ENCODE data around the gene LENG9.

DNA sequence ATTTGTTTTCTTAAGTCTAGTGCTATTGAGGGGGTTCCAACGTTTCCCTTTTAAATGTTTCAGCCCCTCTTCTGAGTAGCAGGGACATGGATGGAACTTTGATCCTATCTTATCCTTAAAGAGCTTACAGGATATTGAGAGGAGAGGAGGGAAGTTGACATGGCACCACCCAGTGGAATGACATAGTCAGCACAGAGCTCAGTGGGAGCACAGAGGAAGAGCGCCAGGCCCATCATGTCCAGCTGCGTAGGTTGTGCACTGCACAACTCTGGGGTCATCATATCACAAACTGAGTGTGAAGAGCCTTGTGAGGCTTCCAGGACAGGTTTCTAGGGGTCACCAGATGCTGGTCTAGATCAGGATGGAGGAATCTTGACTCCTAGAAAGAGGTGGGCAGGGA lies 14.1 kb upstream of the LENG9 start:
- no peak for TF ChIP-seq POLR2A (IDR thresholded peaks at IDR 0.05; ENCODE audit: low read depth)
- TF ChIP-seq, protein P1, sequence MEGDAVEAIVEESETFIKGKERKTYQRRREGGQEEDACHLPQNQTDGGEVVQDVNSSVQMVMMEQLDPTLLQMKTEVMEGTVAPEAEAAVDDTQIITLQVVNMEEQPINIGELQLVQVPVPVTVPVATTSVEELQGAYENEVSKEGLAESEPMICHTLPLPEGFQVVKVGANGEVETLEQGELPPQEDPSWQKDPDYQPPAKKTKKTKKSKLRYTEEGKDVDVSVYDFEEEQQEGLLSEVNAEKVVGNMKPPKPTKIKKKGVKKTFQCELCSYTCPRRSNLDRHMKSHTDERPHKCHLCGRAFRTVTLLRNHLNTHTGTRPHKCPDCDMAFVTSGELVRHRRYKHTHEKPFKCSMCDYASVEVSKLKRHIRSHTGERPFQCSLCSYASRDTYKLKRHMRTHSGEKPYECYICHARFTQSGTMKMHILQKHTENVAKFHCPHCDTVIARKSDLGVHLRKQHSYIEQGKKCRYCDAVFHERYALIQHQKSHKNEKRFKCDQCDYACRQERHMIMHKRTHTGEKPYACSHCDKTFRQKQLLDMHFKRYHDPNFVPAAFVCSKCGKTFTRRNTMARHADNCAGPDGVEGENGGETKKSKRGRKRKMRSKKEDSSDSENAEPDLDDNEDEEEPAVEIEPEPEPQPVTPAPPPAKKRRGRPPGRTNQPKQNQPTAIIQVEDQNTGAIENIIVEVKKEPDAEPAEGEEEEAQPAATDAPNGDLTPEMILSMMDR (IDR thresholded peaks at IDR 0.05): no peak
- TF ChIP-seq POLR2AphosphoS5 (IDR thresholded peaks at IDR 0.05): no peak
- TF ChIP-seq EP300 (IDR thresholded peaks at IDR 0.05): no peak

Data from esophagus muscularis mucosa (tissue), 4 donors.